Activated naive CD8-positive, alpha-beta T cell treated with anti-CD3 and anti-CD28 coated beads, Interleukin-2, amount 10 ng/mL, durations not matched to agents 7 days and 5 days (primary cell): ENCODE results near the gene UXT. TPM values are rescaled to one million over a fixed set of nuclear protein-coding genes. Genes with fewer than 3 reads are reported as not detected.

Experiments
- ATAC-seq: fragments of 150-1000 bp; cut with Tn5 transposase; one replicate; pipeline ENCODE4 v1.10.0; 2021; ENCODE audit warnings: low read depth, moderate library complexity
- POLR2A ChIA-PET: fragments of 350-600 bp; sonication (Branson Sonifier 250); formaldehyde crosslinking; loops from one replicate; lab custom pipeline; 2021; ENCODE audit warnings: antibody characterized with exemption; lab: Charles Lee
- DNase-seq: peaks from one replicate; pipeline ENCODE4 v3.0.0; 2021
- H3K27ac Mint-ChIP-seq: one replicate; pipeline ENCODE4 v1.8.0; 2022; ENCODE audit warnings: mild to moderate bottlenecking, mixed read lengths
- H3K27me3 Mint-ChIP-seq: one replicate; pipeline ENCODE4 v1.8.0; 2022; ENCODE audit warnings: mild to moderate bottlenecking, moderate library complexity, mixed read lengths
- H3K36me3 Mint-ChIP-seq: one replicate; pipeline ENCODE4 v1.8.0; 2021; ENCODE audit warnings: mild to moderate bottlenecking, mixed read lengths
- H3K4me1 Mint-ChIP-seq: one replicate; pipeline ENCODE4 v1.8.0; 2021; ENCODE audit warnings: mixed read lengths
- H3K4me3 Mint-ChIP-seq: one replicate; pipeline ENCODE4 v1.8.0; 2022; ENCODE audit warnings: mild to moderate bottlenecking, moderate library complexity, mixed read lengths
- H3K9me3 Mint-ChIP-seq: one replicate; pipeline ENCODE4 v1.8.0; 2021; ENCODE audit warnings: mixed read lengths
- total RNA-seq, 2 experiments: library from RNA; stranded (reverse); gene quantifications; one replicate each; pipeline ENCODE4 v1.2.3, GENCODE V29; 2021

UXT gene
- total RNA-seq, 2 experiments from 2014 or later: 152 TPM

DNA sequence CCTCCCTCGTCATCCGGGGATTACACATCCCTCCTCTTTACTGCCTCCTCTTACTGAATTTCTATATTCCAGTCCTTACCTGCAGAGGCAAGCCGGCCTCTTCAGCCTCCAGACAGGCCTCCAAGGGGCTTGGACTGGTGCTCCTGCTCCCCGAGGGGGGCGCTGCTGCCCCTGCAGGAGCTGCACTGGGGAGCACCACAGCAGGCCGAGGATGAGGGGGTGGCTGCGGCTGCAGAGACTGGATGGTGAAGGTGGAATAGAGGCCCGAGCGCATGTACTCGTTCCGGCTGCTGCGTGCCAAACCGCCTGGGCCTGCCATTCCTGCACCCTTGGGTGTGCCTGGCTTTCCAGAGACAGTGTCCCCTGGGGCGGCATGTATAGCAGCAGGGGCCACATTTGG is 20.2 kb downstream of the UXT start:
- no peak overlapping the region for H3K4me3 Mint-ChIP-seq
- H3K27me3 Mint-ChIP-seq: no peaks in the 10 kb centered on the region
- DNase-seq (no peak), ATAC-seq (no peak)
- H3K9me3 Mint-ChIP-seq: no peaks in the 10 kb centered on the region
- H3K27ac Mint-ChIP-seq: no peak overlapping the region
- peaks cover 11% of the 10 kb centered on the region for H3K4me1 Mint-ChIP-seq
- peaks cover 35% of the 10 kb centered on the region for H3K36me3 Mint-ChIP-seq
- POLR2A ChIA-PET: no interaction called here

DNA sequence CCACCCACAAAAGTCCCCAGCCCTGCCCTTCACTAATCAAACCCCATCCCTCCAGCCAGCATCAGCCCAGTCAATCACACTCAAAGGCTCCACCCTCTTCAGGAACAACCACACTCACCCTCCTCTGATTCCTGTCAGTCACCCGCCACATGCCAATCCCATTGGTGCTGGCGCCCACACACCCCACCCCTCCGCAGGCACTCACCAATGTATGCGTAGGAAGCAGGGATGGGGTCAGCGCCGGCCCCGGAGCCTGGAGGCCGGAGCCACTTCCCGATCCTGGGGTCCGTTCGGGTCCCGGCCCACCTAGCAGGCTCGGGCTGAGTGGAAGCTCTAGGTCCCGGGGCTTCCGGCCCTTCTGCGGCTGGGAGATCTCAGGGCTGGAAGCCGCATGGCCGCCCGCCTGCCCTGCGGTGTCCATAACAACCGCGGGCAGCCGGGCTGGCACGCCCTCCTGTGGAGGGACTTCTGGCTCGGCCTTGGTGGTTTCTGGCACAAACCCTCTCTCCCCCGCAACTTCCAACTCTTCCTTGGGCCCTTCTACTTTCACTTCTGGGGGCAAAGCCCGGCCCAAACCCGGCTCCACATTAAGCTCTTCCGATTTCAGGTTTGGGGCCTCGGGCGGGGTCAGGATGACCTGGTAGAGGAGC is 21.3 kb downstream of the UXT start:
- peaks cover 33% of the 10 kb centered on the region for H3K36me3 Mint-ChIP-seq
- H3K4me3 Mint-ChIP-seq: peak overlapping the region; percentile 49
- DNase-seq (no peak), ATAC-seq (peak; percentile 66)
- peak overlapping the region; percentile 65 for H3K27ac Mint-ChIP-seq
- H3K4me1 Mint-ChIP-seq: peaks cover 11% of the 10 kb centered on the region
- H3K27me3 Mint-ChIP-seq: no peaks in the 10 kb centered on the region
- POLR2A ChIA-PET: interaction anchor here (0.7 kb wide), 1 partner anchor 89 kb away, joined by 3 read pairs; no protein-coding TSS in a partner anchor
- H3K9me3 Mint-ChIP-seq: no peaks in the 10 kb centered on the region

GRCh38 chrX:47634871-47635575 is 24.0 kb downstream of the UXT start:
- DNase-seq: no peak
- no peak overlapping the region for H3K4me3 Mint-ChIP-seq
- peaks cover 19% of the 10 kb centered on the region for H3K36me3 Mint-ChIP-seq
- no peaks in the 10 kb centered on the region for H3K27me3 Mint-ChIP-seq
- ATAC-seq: peak; percentile 23
- H3K4me1 Mint-ChIP-seq: peaks cover 14% of the 10 kb centered on the region
- POLR2A ChIA-PET: no interaction called here
- no peaks in the 10 kb centered on the region for H3K9me3 Mint-ChIP-seq
- H3K27ac Mint-ChIP-seq: no peak overlapping the region

DNA sequence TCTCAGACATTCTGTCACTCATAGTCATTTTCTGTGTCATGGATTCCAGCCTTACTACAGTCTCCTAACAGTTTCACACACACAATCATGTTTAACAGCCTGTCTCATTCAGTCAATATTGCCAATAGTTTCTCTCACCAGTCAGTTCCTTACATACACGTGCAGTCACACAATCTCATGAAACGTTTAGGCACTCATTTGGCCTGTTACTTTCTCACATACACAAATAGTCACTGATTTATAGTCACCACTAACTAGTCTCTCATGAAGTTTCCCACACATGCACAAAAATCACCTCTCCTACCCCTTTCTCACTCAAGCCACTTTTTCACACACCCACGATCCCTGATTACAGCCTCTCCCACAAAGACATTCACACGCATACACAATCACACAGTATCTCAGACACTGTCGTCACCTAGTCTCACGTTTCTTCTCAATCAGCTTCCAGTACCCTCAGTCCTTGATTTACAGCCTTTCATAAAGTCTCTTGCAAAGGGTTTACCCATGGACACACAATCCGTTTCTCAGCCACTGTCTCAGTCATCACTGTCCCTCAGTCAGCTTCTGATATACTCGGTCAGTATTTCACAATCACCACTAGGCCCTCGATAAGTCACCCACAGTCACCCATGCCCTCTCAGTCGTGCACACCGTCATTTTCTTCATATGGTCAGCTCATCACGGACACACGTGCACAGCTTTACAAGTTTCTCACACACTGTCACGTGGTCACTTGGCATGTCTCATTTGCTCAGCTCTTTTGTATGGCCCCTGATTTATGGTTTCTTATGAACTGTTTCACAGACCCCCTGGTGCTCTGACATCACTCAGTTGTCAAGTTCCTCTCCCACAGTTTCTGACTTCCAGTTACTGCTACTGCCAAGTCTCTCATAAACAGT is 25.0 kb downstream of the UXT start:
- Mint-ChIP-seq H3K27ac (no peak overlapping the region), H3K9me3 (no peaks in the 10 kb centered on the region), H3K4me3 (no peak overlapping the region), H3K27me3 (no peaks in the 10 kb centered on the region), H3K36me3 (peaks cover 12% of the 10 kb centered on the region), H3K4me1 (peaks cover 20% of the 10 kb centered on the region)
- POLR2A ChIA-PET: interaction anchor here (1.0 kb wide), 1 partner anchor 51 kb away, joined by 3 read pairs; no protein-coding TSS in a partner anchor
- DNase-seq (no peak), ATAC-seq (no peak)

DNA sequence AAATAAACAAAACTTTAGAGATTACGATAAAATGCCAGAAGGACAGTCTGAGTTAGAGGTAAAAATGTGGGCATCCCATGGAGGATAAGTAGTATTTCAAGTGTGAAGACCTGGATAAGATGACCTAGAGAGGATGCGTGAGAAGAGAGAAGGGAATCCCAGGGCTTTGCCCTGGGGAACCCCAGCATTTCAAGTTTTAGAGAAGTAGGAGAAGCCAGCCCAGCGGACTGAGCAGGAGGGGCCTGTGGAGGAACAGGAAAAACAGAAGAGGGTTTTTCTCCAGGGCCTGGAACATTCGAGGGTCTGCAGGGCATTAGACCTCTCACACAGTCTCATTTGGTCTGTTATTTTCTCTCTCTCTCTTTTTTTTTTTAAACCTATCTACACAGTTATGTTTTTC is 26.3 kb downstream of the UXT start:
- DNase-seq (no peak), ATAC-seq (no peak)
- Mint-ChIP-seq H3K4me3 (no peak overlapping the region), H3K36me3 (peaks cover 7% of the 10 kb centered on the region), H3K27ac (no peak overlapping the region), H3K9me3 (no peaks in the 10 kb centered on the region), H3K27me3 (no peaks in the 10 kb centered on the region), H3K4me1 (peaks cover 19% of the 10 kb centered on the region)
- POLR2A ChIA-PET: no interaction called here

GRCh38 chrX:47631676-47632075 is 27.3 kb downstream of the UXT start:
- Mint-ChIP-seq H3K27ac (no peak overlapping the region), H3K9me3 (no peaks in the 10 kb centered on the region), H3K27me3 (no peaks in the 10 kb centered on the region), H3K4me3 (no peak overlapping the region), H3K4me1 (peaks cover 15% of the 10 kb centered on the region), H3K36me3 (peaks cover 1% of the 10 kb centered on the region)
- POLR2A ChIA-PET: no interaction called here
- DNase-seq: no peak
- no peak for ATAC-seq

DNA sequence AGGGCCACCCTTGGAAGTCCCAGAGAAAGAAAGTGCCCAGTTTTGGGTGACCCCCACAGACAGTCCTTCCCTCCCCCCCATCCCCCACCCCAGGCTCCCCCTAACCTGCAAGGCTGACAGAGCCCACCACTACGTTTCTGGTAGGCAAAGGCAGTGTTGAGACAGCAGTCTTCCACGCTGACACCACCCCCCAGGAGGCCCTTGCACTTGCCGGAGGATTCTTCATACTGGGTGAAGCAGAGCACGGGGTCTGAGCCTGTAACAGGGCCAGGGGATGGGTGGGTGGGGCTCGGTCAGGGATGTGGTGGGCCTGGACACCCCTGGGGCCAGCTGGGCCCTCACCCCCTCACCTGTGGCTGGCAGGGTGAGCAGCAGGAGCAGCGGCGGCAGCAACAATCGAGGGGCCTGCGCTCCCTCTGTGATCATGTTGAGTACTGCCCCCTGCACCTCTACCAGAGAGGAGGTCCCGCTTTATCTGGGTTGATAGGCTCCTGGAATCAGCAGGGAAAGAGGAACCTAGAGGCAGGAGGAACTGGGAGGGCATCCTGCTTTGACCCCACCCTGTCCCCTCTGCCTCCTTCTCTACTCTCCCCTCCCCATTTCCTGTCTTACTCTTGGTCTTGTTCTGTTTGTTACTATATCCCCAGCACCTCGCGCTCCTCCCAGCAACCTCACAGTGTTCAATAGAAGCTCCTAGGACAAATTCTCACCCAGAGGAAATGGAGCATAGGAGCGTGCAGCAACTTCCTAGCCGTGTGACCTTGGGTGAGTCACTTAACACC is 29.4 kb downstream of the UXT start, which contains the start of gene CFP:
Gene CFP, minus strand, starts transcription at position 512 of the 782 bp plus-strand sequence. Its CDS starts 86 bp downstream, at position 426.
- POLR2A ChIA-PET: interaction anchor here (0.6 to 1.6 kb wide), 4 partner anchors 47 to 485 kb away, joined by 3 to 4 read pairs (median 4); partner anchors contain the start of genes NDUFB11, RBM10 and TIMP1
- H3K4me3 Mint-ChIP-seq: peak within 1 kb of the TSS; percentile 85
- no peaks in the 10 kb centered on the region for H3K9me3 Mint-ChIP-seq
- peak; percentile 83 for ATAC-seq
- H3K36me3 Mint-ChIP-seq: peaks cover 4% of the 10 kb centered on the region
- peak within 1 kb of the TSS; percentile 90 for H3K27ac Mint-ChIP-seq
- no peaks in the 10 kb centered on the region for H3K27me3 Mint-ChIP-seq
- H3K4me1 Mint-ChIP-seq: peaks cover 15% of the 10 kb centered on the region
- DNase-seq: no peak

GRCh38 chrX:47628982-47629381 is 30.0 kb downstream of the UXT start:
- peaks cover 5% of the 10 kb centered on the region for H3K36me3 Mint-ChIP-seq
- POLR2A ChIA-PET: interaction anchor here (0.6 to 1.6 kb wide), 5 partner anchors 12 to 1053 kb away, joined by 3 to 4 read pairs (median 4); partner anchors contain the start of genes NDUFB11, RBM10 and TIMP1
- ATAC-seq (peak; percentile 38), DNase-seq (no peak)
- peak overlapping the region; percentile 90 for H3K27ac Mint-ChIP-seq
- H3K4me1 Mint-ChIP-seq: peaks cover 18% of the 10 kb centered on the region
- H3K27me3 Mint-ChIP-seq: no peaks in the 10 kb centered on the region
- H3K4me3 Mint-ChIP-seq: peak overlapping the region; percentile 85
- H3K9me3 Mint-ChIP-seq: no peaks in the 10 kb centered on the region

DNA sequence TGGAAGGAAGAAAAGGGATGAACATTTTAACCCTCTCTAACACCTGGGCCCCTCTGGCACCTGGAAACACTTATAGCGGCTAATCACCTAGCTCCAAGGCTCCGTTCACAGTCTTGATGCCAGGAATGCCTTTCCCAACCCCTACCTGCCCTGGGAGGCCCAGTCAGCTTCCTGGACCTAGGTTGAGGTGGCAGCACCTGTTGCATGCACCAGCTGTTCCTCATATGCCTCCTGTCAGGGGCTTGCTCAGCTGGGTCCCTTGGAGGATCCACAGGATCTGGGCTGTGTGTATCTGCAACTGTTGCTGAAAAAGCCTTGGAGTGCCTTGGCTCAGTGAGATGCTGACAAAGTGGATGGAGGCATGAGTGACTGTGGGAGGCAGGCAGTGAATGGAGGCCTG is 33.6 kb downstream of the UXT start:
- POLR2A ChIA-PET: interaction anchor here (0.5 to 1.0 kb wide), 2 partner anchors 18 to 24 kb away, joined by 3 read pairs; no protein-coding TSS in a partner anchor
- no peak overlapping the region for H3K4me3 Mint-ChIP-seq
- H3K9me3 Mint-ChIP-seq: no peaks in the 10 kb centered on the region
- H3K27me3 Mint-ChIP-seq: peaks cover 12% of the 10 kb centered on the region
- DNase-seq: no peak
- H3K36me3 Mint-ChIP-seq: peaks cover 5% of the 10 kb centered on the region
- H3K27ac Mint-ChIP-seq: no peak overlapping the region
- ATAC-seq: no peak
- peaks cover 21% of the 10 kb centered on the region for H3K4me1 Mint-ChIP-seq

GRCh38 chrX:47623540-47624027 is 35.4 kb downstream of the UXT start:
- Mint-ChIP-seq H3K27ac (no peak overlapping the region), H3K9me3 (no peaks in the 10 kb centered on the region), H3K4me1 (peaks cover 10% of the 10 kb centered on the region), H3K36me3 (peaks cover 5% of the 10 kb centered on the region), H3K27me3 (peaks cover 16% of the 10 kb centered on the region), H3K4me3 (peak overlapping the region; percentile 83)
- DNase-seq: peak; percentile 39
- ATAC-seq: peak; percentile 59
- POLR2A ChIA-PET: interaction anchor here (0.9 kb wide), 1 partner anchor 68 kb away, joined by 3 read pairs; no protein-coding TSS in a partner anchor

- ATAC-seq (no peak), DNase-seq (no peak)
- H3K27ac Mint-ChIP-seq: no peak overlapping the region
- no peaks in the 10 kb centered on the region for H3K9me3 Mint-ChIP-seq
- POLR2A ChIA-PET: no interaction called here
- H3K4me3 Mint-ChIP-seq: no peak overlapping the region
- peaks cover 8% of the 10 kb centered on the region for H3K4me1 Mint-ChIP-seq
- peaks cover 5% of the 10 kb centered on the region for H3K36me3 Mint-ChIP-seq
- peaks cover 25% of the 10 kb centered on the region for H3K27me3 Mint-ChIP-seq
These were observed 37.1 kb downstream of the UXT start for GRCh38 chrX:47621851-47622250.

DNA sequence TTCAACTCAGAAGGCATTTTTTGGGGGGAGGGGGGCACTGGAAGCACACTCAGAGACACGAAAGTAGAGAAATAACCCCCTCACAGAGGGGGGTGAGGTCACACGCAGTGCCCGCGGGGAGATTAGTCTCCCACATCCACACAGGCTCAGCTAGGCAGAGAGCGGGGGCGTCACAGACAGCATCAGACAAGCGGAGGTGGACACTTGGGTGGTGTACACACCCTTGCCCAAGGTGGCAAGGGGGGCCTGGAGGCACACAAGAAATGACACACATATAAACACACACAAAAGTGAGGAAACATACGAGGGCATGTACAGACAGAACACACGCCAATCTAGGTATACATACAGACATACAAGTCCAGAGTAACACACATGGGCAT is 38.7 kb downstream of the UXT start:
- H3K4me3 Mint-ChIP-seq: peak overlapping the region; percentile 42
- ATAC-seq (no peak), DNase-seq (no peak)
- peaks cover 27% of the 10 kb centered on the region for H3K27me3 Mint-ChIP-seq
- peaks cover 8% of the 10 kb centered on the region for H3K4me1 Mint-ChIP-seq
- H3K9me3 Mint-ChIP-seq: no peaks in the 10 kb centered on the region
- peaks cover 5% of the 10 kb centered on the region for H3K36me3 Mint-ChIP-seq
- H3K27ac Mint-ChIP-seq: no peak overlapping the region
- POLR2A ChIA-PET: no interaction called here
